COLO829 (cell line): ENCODE data around the gene DPEP3.
A peak's percentile ranks its signal among the peaks of the same experiment; 100 is the strongest.
"Not testable (repeated sequence)": the region's sequence is repeated elsewhere in the genome, so short reads cannot be mapped to it uniquely, and the experiment has no call there.

Source experiments
- DNase-seq: peaks from one replicate; pipeline ENCODE4 v3.0.0; 2012; ENCODE audit warnings: low spot score

DPEP3 gene

GRCh38 chr16:67944690-67945391, 35.5 kb downstream of the DPEP3 start:
- no peak for DNase-seq

DNA sequence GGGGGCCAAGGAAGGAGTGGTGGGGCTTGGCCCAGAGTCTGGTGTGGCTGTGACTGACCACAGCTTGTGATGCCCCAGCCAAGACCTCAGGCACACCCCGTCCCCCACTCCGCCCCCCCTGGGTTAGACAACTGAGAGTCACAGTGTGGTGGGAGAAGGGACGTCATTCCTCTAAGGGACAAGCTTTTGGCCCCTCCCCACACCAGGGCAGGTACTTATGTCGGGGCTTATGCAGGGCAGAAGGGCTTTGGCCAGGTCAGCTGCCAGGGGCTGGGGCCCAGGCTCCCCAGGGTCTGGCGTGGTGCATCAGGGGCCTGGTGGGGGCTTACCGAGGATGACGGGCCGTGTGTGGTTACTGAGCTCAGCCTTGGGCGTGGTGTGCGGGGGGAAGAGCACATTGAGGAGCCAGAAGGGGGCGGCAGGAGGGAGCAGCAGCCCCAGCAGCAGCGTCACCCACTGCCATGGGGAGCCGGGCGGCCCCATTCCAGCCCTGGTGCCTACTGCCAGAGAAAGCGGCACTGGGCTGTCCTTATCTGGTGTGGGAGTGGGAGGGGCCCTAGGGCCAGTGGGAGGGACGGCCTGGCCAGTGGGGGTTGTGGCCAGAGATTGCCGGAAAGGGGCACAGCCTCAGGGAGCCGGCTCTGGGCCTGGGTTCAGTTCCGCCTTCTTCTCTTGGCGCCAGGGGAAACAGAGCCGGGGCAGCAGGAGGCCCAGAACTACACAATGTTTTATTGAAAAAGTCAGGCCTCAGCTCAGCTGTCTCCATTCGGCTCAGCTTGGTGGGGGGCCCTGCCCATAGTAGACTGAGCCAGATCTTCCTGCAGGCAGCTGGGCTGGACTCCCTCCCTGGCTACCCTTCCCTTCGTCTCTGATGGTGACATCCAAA, 36.4 kb downstream of the DPEP3 start, which contains the start of gene LCAT:
Gene LCAT (minus strand): TSS at position 502 of the 886 bp plus-strand sequence. CDS start 19 bp downstream, at position 483.
- DNase-seq, result no peak

- DNase-seq, result no peak
Observed at GRCh38 chr16:67943256-67943618, 37.1 kb downstream of the DPEP3 start.

- no peak for DNase-seq
Observed at GRCh38 chr16:67942510-67943255, 37.6 kb downstream of the DPEP3 start.

- DNase-seq, result no peak
Observed at GRCh38 chr16:67942200-67942509, 38.1 kb downstream of the DPEP3 start.

DNA sequence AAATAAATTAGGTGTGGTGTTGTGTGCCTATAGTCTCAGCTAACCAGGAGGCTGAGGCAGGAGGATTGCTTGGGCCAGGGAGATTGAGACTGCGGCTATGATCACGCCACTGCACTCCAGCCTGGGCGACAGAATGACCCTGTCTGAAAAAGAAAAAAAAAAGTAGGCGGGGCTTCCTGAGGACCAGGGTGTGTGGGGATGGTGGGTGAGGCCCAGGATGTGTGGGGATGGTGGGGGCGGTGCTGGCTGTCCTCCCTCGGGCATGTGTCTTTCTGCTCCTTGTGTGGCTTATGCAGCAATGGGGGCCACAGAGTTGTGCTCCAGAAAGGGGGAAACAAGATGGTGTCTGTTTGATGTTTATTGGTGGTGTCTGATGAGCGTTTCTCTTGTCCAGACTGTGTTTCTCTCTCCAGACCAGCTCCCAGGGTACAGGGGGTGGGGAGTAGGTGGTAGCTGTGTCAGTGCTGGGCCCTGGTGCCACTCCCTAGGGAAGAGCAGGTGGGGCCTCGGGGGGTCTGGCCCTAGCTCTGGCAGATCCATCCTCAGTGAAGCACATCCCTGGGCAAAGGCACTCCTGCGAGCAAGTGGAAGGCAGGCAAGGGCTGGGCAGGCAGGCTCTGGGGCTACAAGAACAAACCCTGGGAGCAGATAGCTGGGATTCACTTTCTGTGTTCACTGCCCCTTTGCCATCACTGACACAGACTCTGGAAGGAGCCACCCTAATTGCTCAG, 38.7 kb downstream of the DPEP3 start:
- no peak for DNase-seq

- DNase-seq, result no peak
Observed at GRCh38 chr16:67940446-67941089, 39.7 kb downstream of the DPEP3 start.

DNA sequence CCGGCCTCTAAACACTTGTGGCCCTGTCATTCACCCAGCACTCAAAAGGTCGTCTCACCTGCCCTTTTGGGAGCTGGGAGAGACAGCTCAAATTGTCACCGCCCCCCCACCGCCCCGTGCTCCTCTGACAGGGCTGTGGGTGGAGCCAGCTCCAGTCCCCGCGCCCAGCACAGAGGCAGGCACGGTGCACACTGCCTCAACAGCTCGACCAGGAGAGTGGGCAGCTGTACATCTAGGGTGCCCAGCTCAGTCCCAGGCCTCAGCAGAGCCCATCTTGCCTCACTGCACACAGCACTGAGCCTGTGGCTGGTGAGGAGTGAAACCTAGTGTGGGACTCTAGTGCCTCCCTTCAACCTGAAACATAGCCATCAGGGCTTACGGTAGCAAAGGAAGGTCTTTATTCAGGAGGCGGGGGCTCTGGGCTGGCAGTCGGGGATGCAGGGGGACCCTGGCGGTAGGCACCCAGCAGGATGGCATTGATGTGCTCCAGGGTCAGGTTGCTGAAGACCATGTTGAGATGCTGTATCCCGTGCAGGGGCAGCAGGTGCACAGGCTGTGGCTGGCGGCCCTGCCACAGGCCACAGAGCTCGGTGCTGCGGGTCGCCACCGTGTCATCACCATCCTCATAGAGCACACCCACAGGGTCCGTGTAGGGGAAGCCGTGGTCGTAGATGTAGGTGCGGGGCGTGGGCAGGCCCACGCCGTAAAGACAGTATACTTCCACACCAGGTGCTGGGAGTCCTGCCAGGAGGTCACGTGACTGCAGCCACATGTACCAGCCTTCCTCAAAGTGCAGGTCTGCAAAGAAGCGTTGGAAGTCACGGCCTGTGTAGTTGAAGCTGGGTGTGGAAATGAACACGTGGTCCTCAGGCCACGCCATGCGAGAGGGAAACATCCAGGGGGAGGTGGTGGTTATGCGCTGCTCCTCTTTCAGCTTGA, 40.5 kb downstream of the DPEP3 start:
- no peak for DNase-seq

DNA sequence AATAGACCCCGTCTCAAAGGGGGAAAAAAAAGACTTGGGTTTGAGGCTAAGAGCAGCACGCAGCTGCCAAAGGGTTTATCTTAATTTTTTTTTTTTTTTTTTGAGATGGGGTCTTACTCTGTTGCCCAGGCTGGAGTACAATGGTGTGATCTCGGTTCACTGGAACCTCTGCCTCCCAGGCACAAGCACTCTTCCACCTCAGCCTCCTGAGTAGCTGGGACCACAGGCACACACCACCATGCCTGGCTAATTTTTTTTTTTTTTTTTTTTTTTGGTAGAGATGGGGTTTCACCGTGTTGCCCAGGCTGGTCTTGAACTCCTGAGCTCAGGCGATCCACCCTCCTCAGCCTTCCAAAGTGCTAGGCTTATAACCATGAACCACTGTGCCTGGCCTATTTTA, 42.6 kb downstream of the DPEP3 start:
- DNase-seq, result not testable (repeated sequence)

DNA sequence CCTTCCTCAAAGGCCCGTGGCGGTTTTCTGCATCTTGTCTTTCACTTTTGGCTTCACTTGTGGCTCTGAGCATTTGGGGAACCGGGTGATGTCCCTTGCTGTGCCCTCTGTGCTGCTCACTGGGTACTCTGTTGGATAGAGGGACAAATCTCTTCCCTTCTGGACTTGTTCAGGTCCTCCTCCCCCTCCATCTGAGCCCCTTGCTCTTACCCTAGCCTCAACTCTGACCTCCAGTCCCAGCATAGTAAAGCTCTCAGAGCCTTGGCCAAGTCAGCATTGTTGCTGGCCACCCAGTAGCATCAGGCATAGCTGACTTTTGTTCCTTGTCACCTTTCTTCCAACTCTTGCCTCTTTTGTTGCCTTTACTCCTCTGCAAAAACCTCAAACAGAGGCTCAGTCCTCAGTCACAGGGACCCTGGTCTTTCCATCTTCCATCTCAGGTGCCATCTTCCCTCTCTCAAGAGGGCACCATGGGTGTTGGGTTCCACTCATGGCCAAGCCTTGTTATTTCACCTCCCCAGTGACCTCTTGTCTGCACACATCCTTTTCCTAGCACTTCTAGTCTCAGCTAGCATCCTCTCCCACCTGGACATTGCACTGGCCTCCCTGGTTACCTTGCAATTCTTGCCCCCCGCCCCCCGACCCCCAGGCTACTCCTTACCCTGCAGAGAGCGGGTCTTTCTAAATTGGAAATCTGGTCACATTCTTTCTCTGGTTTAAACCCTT, 43.3 kb downstream of the DPEP3 start:
- no peak for DNase-seq

DNA sequence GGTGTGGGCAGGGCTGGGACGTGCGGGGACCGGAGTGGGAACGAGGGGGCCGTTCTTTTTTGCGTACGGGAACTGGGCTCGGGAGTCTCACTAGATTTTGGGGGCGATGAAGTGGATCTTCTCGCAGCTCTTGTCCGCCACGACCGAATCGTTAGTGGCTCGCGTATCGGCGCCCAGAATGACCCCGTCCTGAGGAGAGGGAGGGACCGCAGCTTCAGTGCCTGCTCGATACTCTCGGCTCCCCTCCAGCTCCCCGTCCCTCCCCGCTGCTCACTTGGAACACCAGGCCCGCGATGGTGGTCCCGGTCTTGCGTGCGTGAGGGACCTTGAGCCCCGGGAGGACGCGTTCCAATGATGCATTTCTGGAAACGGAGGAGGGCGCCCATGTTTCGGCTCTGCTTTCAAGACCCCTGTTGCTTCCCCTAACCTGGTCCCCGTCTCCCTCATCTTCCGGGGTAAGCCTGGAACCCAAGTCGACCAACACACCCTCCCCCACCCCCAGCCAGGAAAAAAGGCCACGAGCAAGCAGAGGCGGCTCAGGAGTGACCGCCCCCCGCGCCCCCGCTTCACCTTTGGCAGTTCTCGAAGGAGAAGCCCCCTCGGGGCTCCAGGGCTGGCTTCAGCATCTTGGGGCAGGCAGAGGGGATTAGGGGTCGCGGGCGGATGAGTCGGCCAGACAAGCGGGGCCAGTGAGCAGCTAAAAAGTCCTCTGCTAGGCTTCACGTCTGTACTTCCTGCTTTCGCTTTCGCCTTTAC, 44.0 kb downstream of the DPEP3 start, which contains the start of gene PSMB10:
Gene PSMB10 (minus strand): TSS at position 727 of the 756 bp plus-strand sequence. CDS start 101 bp downstream, at position 626.
- peak; percentile 27 for DNase-seq

GRCh38 chr16:67935402-67936123, 44.7 kb downstream of the DPEP3 start:
- DNase-seq, result peak; percentile 97

DNA sequence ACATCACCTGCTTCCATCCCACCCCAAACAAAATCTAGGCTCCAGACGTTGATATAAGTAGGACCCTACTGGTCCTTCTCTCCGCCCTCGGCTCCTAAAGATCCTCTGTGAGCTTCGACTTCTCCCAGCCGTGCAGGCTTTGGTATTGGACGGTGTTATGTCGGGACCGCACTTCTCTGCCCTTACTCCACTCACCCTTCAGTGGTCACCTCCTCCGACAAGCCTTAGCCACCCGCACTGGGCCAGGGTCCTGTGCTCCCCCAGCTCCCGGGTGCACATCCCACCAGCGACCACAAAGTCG, 45.2 kb downstream of the DPEP3 start:
- DNase-seq, result no peak

DNA sequence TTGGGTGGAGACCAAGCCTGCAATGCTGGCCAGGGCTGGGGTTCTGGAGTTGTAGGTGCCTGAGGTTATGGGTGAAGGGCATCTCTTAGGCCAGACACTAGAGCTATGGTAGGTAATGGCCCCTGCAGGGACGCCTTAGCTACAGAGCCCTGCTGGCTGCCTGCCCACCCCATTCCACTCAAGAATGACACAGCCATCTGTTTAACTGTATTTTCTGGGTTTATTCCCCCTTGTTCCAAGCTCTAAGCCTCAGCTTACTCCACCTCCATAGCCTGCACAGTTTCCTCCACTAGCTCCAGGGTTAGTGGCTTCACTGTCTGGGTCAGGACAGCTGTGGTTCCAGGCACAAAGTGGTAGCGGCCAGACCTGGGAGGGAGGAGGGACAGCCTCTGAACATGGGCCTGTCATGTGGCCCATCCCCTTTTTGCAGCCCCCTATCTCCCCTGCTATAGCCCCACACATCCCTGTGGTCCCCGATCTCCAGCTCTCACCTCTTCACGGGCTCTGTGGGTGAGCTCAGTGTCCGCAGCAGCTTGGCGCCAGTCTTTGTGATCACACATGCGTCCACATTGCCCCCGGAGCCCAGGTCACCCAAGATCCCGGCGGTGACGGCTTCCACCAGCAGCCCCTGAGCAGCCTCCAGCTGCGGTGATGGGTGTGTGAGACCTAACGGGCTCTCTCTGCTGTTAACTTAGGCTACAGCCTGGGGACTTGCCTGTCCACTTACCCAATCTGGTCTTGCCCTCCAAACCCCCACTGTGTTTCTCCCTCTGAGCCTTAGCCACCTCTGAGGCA, 45.8 kb downstream of the DPEP3 start:
- no peak for DNase-seq

DNA sequence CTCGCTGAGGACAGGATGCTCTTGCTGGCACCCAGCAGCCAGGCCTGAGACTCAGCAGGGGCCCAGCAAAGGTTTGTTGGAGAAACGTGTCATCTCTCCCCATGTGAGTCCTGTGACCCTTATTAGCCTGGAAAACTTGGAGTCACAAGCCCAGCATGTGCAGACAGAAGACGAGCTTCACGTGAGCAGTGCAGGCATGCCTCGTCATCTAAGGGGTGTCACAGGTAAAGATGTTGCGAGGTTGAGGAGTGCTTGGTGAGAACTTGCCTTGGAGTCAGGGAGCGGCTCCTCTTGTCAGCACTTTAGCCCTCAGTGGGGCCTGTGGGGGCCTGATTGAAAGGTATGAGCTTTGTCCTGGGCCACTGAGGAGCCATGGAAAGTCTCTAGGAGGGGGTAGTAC, 46.5 kb downstream of the DPEP3 start:
- DNase-seq, result no peak

DNA sequence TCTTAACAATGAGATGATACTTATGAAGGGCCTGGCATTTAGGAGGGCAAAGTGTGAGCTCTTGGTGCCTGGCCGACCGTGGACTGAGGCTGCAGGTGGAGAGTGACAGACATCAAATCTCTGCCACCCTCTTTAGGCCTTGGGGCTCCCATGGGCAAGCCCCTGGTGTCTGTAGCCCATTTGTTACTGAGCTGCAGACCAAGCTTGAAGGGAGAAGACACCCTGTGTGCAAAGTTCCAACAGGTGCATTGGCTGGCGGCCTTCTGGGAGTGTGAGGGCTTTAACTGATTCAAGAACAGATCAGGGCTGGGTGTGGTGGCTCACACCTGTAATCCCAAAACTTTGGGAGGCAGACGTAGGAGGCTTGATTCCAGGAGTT, 47.8 kb downstream of the DPEP3 start:
- DNase-seq, result no peak

DNA sequence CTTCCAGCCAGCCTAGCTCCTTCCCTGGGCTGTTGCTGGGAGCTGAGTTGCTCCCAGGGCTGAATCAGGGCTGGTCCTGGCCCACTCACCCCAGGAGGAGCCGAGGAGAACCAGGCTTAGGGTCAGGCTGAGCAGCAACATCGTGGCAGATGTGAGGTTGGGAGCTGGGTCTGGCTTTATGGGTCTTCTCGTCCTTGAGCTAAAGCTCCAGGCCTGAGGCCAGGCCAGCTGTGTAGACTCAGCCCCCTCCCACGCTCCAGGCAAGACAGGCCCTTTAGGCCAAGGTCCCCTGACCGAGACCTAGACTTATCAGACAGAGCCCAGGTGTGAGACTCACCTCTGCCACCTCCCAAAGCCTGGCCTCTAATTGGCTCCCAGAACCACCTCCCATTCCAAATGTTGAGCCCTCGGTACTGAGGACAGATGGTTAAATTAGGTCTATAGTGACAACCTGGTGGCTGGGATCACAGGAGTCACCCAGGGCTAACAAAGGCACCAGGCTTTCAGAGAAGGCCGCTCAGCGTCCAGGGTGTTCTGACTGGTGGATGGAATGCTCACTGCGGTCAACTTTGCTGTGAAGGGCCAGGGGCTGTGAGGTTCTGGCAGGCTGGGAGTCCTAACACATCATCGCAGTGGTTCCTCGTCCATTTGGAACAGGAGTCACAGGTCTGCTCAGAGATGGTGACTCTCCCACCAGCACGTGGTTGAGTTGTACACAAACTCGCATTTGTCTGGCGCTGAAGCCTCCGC, 48.4 kb downstream of the DPEP3 start, which contains the start of gene CTRL:
Gene CTRL (minus strand): TSS at position 151 of the 750 bp plus-strand sequence. CDS start 10 bp downstream, at position 141.
- DNase-seq, result no peak
